GM23338 (cell line): ENCODE results near the gene LCMT1. TPM values are rescaled to one million over a fixed set of nuclear protein-coding genes. Genes with fewer than 3 reads are reported as not detected.

Source experiments
- ATAC-seq: fragments of 200-7000 bp; cut with Tn5 transposase; 3 replicates; pipeline ENCODE4 v1.9.1; 2020
- DNase-seq: peaks from one replicate; pipeline ENCODE4 v3.0.0-alpha.2; 2015; ENCODE audit warnings: low spot score
- H2AFZ ChIP-seq: fragments of 200-600 bp; sonication (generic); 2 replicates; pipeline ENCODE4 v1.8.0; 2016; ENCODE audit warnings: antibody characterized with exemption, mild to moderate bottlenecking, moderate library complexity
- H3F3A ChIP-seq: fragments of 200-600 bp; sonication (generic); replicated peaks from 2 replicates; pipeline ENCODE4 v1.8.0; 2017; ENCODE audit warnings: antibody characterized with exemption, mixed run types, low read depth
- H3K27ac ChIP-seq: fragments of 200-600 bp; sonication (generic); 2 replicates; pipeline ENCODE4 v1.6.1; 2016; ENCODE audit warnings: low read depth
- H3K27me3 ChIP-seq: fragments of 200-600 bp; sonication (generic); 2 replicates; pipeline ENCODE4 v1.8.0; 2016; ENCODE audit warnings: mild to moderate bottlenecking, mixed run types, moderate library complexity; ENCODE audit not compliant: insufficient read depth
- H3K36me3 ChIP-seq: fragments of 200-600 bp; sonication (generic); 2 replicates; pipeline ENCODE4 v1.8.0; 2016; ENCODE audit warnings: mild to moderate bottlenecking; ENCODE audit not compliant: insufficient read depth
- H3K4me1 ChIP-seq: fragments of 200-600 bp; sonication (generic); 2 replicates; pipeline ENCODE4 v1.8.0; 2016; ENCODE audit warnings: mild to moderate bottlenecking, moderate library complexity; ENCODE audit not compliant: insufficient read depth
- H3K4me2 ChIP-seq: fragments of 200-600 bp; sonication (generic); 2 replicates; pipeline ENCODE4 v1.7.1; 2017; ENCODE audit warnings: mixed run types
- H3K4me3 ChIP-seq: fragments of 200-600 bp; sonication (generic); 2 replicates; pipeline ENCODE4 v1.6.1; 2016; ENCODE audit warnings: mixed run types
- H3K79me2 ChIP-seq: fragments of 200-600 bp; sonication (generic); replicated peaks from 2 replicates; pipeline ENCODE4 v1.8.0; 2017; ENCODE audit warnings: mild to moderate bottlenecking; ENCODE audit not compliant: insufficient read depth
- H3K9me2 ChIP-seq: fragments of 200-600 bp; sonication (generic); 2 replicates; pipeline ENCODE4 v1.8.0; 2017; ENCODE audit not compliant: insufficient read depth
- H4K20me1 ChIP-seq: fragments of 200-600 bp; sonication (generic); replicated peaks from 2 replicates; pipeline ENCODE4 v1.8.0; 2017; ENCODE audit warnings: mild to moderate bottlenecking; ENCODE audit not compliant: insufficient read depth
- H3K27ac Mint-ChIP-seq: 2 replicates; pipeline ENCODE4 v1.8.0; 2020; ENCODE audit warnings: inconsistent platforms, mild to moderate bottlenecking, moderate library complexity, mixed read lengths
- H3K27me3 Mint-ChIP-seq: 3 replicates; pipeline ENCODE4 v1.8.0; 2022; ENCODE audit warnings: low read depth, mild to moderate bottlenecking, moderate library complexity, mixed read lengths, inconsistent platforms; ENCODE audit not compliant: insufficient read depth, poor library complexity
- H3K36me3 Mint-ChIP-seq: 3 replicates; pipeline ENCODE4 v1.8.0; 2021; ENCODE audit warnings: low read depth, mild to moderate bottlenecking, inconsistent platforms, moderate library complexity, mixed read lengths
- H3K4me1 Mint-ChIP-seq: 3 replicates; pipeline ENCODE4 v1.8.0; 2020; ENCODE audit warnings: mild to moderate bottlenecking, inconsistent platforms, mixed read lengths
- H3K4me3 Mint-ChIP-seq: 3 replicates; pipeline ENCODE4 v1.8.0; 2021; ENCODE audit warnings: moderate library complexity, mild to moderate bottlenecking, inconsistent platforms, mixed read lengths
- H3K9me3 Mint-ChIP-seq: 3 replicates; pipeline ENCODE4 v1.8.0; 2020; ENCODE audit warnings: moderate library complexity, mild to moderate bottlenecking, inconsistent platforms, mixed read lengths
- CREB1 ChIP-seq: fragments of 250-450 bp; sonication (Bioruptor Pico); IDR thresholded peaks from 2 replicates; pipeline ENCODE4 v1.5.0; 2020; ENCODE audit warnings: low read depth, mild to moderate bottlenecking, moderate library complexity
- EZH2 ChIP-seq: fragments of 200-600 bp; sonication (generic); IDR thresholded peaks from one replicate; pipeline ENCODE4 v1.8.0; 2017; ENCODE audit warnings: antibody characterized with exemption, mild to moderate bottlenecking, low read depth; ENCODE audit not compliant: unreplicated experiment
- JUNB ChIP-seq: IDR thresholded peaks from one replicate; pipeline ENCODE4 v1.6.1; 2016; ENCODE audit warnings: antibody characterized with exemption; ENCODE audit not compliant: unreplicated experiment
- STAT1 ChIP-seq: IDR thresholded peaks from one replicate; pipeline ENCODE4 v1.6.1; 2016; ENCODE audit warnings: antibody characterized with exemption; ENCODE audit not compliant: unreplicated experiment
- ZNF331 ChIP-seq: fragments of 250-450 bp; sonication (Bioruptor Pico); IDR thresholded peaks from 2 replicates; pipeline ENCODE4 v1.5.0; 2020; ENCODE audit warnings: low read depth, mild to moderate bottlenecking, moderate library complexity
- polyA plus RNA-seq: library from polyadenylated mRNA; unstranded; fragments of >200 nt; fragmentation: Nextera tagmentation; extraction: Ambion mirVana; gene quantifications from 2 replicates; pipeline ENCODE4 v1.2.1, GENCODE V29; 2016
- total RNA-seq: library from RNA; depleted of rRNA; stranded (reverse); fragments of >200 nt; shearing (Covaris generic); gene quantifications from 2 replicates; pipeline ENCODE4 v1.2.3, GENCODE V29; 2014
- TF ChIP-seq, protein P1 (sequence below), 2 experiments: fragments of 200-600 bp in 1 of 2; sonication (generic) in 1 of 2; conservative IDR thresholded peaks; 2 replicates each; pipeline versions ENCODE4 v1.5.1 to v1.6.1; 2016 to 2017; ENCODE audit warnings: antibody characterized with exemption in 2 of 2, low read depth in 2 of 2, mild to moderate bottlenecking in 2 of 2, moderate library complexity in 1 of 2
- TF ChIP-seq, protein P2 (sequence below): IDR thresholded peaks from one replicate; pipeline ENCODE4 v1.6.1; 2018; ENCODE audit warnings: antibody characterized with exemption; ENCODE audit not compliant: unreplicated experiment
- TF ChIP-seq, protein P3 (sequence below): IDR thresholded peaks from 2 replicates; pipeline ENCODE4 v1.6.1; 2016; ENCODE audit warnings: antibody characterized with exemption

The LCMT1 gene
- total and polyA plus RNA-seq, 2 experiments from 2014 or later, result 56.2 to 84.6 TPM

DNA sequence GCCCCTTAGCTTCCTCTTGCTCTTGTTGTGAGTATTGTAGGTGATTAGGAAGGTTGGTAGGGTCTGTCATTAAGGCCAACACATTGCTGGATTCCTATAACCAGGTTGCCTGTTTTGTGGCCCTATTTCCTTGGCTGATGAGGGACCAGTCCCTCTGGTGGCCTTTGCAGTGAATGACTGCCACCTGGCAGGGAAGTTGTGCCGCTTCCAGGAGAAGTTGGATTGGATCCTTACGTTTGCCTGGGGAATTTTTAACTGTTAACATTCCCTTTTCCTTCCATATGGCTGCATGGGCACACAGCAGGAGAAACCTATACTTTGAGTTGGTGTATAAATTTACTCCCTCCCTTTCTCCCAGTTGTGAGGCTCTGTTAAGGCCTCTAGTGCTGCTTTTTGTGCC is 32.4 kb downstream of the LCMT1 start:
- Histone ChIP-seq H3K27me3 (no peaks in the 10 kb centered on the region), H3F3A (no peaks in the 10 kb centered on the region), H3K4me1 (no peaks in the 10 kb centered on the region), H4K20me1 (peaks cover 5% of the 10 kb centered on the region), H3K4me3 (no peak overlapping the region), H3K79me2 (no peaks in the 10 kb centered on the region), H3K36me3 (peaks cover 18% of the 10 kb centered on the region; the same call in 1 of the 2 replicates), H2AFZ (no peak overlapping the region), H3K27ac (no peak overlapping the region), H3K4me2 (no peak overlapping the region), H3K9me2 (no peaks in the 10 kb centered on the region)
- Mint-ChIP-seq H3K36me3 (peaks cover 27% of the 10 kb centered on the region), H3K9me3 (no peaks in the 10 kb centered on the region), H3K4me1 (peaks cover 8% of the 10 kb centered on the region), H3K27ac (no peak overlapping the region), H3K27me3 (peaks cover 2% of the 10 kb centered on the region), H3K4me3 (no peak overlapping the region)
- TF ChIP-seq, protein P1, sequence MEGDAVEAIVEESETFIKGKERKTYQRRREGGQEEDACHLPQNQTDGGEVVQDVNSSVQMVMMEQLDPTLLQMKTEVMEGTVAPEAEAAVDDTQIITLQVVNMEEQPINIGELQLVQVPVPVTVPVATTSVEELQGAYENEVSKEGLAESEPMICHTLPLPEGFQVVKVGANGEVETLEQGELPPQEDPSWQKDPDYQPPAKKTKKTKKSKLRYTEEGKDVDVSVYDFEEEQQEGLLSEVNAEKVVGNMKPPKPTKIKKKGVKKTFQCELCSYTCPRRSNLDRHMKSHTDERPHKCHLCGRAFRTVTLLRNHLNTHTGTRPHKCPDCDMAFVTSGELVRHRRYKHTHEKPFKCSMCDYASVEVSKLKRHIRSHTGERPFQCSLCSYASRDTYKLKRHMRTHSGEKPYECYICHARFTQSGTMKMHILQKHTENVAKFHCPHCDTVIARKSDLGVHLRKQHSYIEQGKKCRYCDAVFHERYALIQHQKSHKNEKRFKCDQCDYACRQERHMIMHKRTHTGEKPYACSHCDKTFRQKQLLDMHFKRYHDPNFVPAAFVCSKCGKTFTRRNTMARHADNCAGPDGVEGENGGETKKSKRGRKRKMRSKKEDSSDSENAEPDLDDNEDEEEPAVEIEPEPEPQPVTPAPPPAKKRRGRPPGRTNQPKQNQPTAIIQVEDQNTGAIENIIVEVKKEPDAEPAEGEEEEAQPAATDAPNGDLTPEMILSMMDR (conservative IDR thresholded peaks at IDR 0.05; ENCODE audit: low read depth in 2 of 2), result peak; percentile 46 to 52
- TF ChIP-seq ZNF331, result no peak
- TF ChIP-seq, protein P2, sequence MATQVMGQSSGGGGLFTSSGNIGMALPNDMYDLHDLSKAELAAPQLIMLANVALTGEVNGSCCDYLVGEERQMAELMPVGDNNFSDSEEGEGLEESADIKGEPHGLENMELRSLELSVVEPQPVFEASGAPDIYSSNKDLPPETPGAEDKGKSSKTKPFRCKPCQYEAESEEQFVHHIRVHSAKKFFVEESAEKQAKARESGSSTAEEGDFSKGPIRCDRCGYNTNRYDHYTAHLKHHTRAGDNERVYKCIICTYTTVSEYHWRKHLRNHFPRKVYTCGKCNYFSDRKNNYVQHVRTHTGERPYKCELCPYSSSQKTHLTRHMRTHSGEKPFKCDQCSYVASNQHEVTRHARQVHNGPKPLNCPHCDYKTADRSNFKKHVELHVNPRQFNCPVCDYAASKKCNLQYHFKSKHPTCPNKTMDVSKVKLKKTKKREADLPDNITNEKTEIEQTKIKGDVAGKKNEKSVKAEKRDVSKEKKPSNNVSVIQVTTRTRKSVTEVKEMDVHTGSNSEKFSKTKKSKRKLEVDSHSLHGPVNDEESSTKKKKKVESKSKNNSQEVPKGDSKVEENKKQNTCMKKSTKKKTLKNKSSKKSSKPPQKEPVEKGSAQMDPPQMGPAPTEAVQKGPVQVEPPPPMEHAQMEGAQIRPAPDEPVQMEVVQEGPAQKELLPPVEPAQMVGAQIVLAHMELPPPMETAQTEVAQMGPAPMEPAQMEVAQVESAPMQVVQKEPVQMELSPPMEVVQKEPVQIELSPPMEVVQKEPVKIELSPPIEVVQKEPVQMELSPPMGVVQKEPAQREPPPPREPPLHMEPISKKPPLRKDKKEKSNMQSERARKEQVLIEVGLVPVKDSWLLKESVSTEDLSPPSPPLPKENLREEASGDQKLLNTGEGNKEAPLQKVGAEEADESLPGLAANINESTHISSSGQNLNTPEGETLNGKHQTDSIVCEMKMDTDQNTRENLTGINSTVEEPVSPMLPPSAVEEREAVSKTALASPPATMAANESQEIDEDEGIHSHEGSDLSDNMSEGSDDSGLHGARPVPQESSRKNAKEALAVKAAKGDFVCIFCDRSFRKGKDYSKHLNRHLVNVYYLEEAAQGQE, result no peak
- peak; percentile 21; the same call in 1 of the 3 replicates for ATAC-seq
- DNase-seq, result peak; percentile 47

DNA sequence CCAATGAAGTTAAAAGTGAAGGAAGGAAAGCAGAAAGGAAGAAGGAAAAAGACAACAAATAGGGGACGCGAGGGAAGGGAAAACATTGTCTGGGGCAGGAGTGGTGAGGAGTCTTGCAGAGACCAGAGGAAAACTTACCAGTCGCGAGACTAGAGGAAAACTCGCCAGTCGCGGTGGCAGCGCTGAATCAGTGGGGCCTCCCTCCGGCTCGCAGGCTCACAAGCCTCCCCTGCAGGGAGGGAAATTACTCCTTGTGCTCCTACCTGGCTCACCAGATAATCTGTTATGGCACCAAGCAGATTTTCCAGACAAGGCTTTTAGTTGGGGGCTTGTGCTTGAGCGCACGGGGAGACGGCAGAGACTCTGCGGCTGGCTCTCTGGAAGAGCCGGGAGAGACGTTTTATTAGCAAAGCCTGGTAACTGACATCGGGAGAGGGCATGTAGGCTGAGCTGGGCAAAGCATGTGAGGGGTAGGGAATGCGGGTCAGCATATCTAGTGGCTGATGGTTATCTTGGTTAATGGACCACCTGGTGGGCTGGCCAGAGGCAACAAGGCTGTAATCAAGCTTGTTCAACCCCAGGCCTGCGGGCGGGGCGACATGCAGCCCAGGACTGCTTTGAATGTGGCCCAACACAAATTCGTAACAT is 37.1 kb downstream of the LCMT1 start:
- Mint-ChIP-seq H3K4me3 (no peak overlapping the region), H3K36me3 (peaks cover 19% of the 10 kb centered on the region), H3K27ac (peak overlapping the region; percentile 19), H3K27me3 (peaks cover 2% of the 10 kb centered on the region), H3K4me1 (peaks cover 8% of the 10 kb centered on the region), H3K9me3 (no peaks in the 10 kb centered on the region)
- no peaks in the 10 kb centered on the region for H3F3A ChIP-seq
- H3K4me1 ChIP-seq, result no peaks in the 10 kb centered on the region
- ATAC-seq, result peak; percentile 72
- H3K4me2 ChIP-seq, result no peak overlapping the region
- no peak overlapping the region for H3K4me3 ChIP-seq
- peak; percentile 27 for DNase-seq
- no peaks in the 10 kb centered on the region for H3K27me3 ChIP-seq
- H2AFZ ChIP-seq, result no peak overlapping the region
- no peaks in the 10 kb centered on the region for H4K20me1 ChIP-seq
- peak overlapping the region; percentile 69 for H3K27ac ChIP-seq
- H3K36me3 ChIP-seq, result no peaks in the 10 kb centered on the region; the same call in 1 of the 2 replicates
- H3K79me2 ChIP-seq, result no peaks in the 10 kb centered on the region
- no peaks in the 10 kb centered on the region for H3K9me2 ChIP-seq
- TF ChIP-seq STAT1, result no peak
- no peak for TF ChIP-seq ZNF331
- TF ChIP-seq, protein P1 (conservative IDR thresholded peaks at IDR 0.05; ENCODE audit: low read depth in 2 of 2), result no peak
- TF ChIP-seq, protein P2, result no peak
- TF ChIP-seq CREB1 (CRISPR knock-in tag), result no peak
- no peak for TF ChIP-seq EZH2
- no peak for TF ChIP-seq JUNB
- TF ChIP-seq, protein P3, sequence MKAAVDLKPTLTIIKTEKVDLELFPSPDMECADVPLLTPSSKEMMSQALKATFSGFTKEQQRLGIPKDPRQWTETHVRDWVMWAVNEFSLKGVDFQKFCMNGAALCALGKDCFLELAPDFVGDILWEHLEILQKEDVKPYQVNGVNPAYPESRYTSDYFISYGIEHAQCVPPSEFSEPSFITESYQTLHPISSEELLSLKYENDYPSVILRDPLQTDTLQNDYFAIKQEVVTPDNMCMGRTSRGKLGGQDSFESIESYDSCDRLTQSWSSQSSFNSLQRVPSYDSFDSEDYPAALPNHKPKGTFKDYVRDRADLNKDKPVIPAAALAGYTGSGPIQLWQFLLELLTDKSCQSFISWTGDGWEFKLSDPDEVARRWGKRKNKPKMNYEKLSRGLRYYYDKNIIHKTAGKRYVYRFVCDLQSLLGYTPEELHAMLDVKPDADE, result no peak
